Lung (tissue), 12 donors: ENCODE measurements around the gene ANKRD28. TPM values are rescaled to one million over a fixed set of nuclear protein-coding genes. Genes with fewer than 3 reads are reported as not detected.
A peak's percentile ranks its signal among the peaks of the same experiment; 100 is the strongest.

ENCODE experiments used
- ATAC-seq: fragments of 200-7000 bp; cut with Tn5 transposase; one replicate; pipeline ENCODE4 v1.9.1; 2020; ENCODE audit warnings: moderate number of reproducible peaks; ENCODE audit not compliant: insufficient read depth, low FRiP score
- DNase-seq, 3 donors: peaks; one replicate each; pipeline ENCODE4 v3.0.0-alpha.2; 2013 to 2017
- H3K27ac ChIP-seq, 2 donors: one replicate each; pipeline ENCODE4 v1.5.1; 2013; ENCODE audit warnings: mild to moderate bottlenecking in 2 of 2, moderate library complexity in 2 of 2, control low read depth in 1 of 2, inconsistent platforms in 1 of 2, low read depth in 1 of 2, low read length in 1 of 2
- H3K27me3 ChIP-seq, 3 donors: one replicate each; pipeline ENCODE4 v1.5.1; 2013; ENCODE audit warnings: low read length in 2 of 3; ENCODE audit not compliant: control insufficient read depth in 3 of 3, insufficient read depth in 3 of 3
- H3K36me3 ChIP-seq, 4 donors: one replicate each; pipeline ENCODE4 v1.5.1; 2013; ENCODE audit warnings: low read length in 4 of 4, mild to moderate bottlenecking in 1 of 4, moderate library complexity in 1 of 4; ENCODE audit not compliant: control insufficient read depth in 4 of 4, insufficient read depth in 4 of 4
- H3K4me1 ChIP-seq, 5 donors: one replicate each; pipeline ENCODE4 v1.5.1; 2013; ENCODE audit warnings: low read length in 5 of 5, mild to moderate bottlenecking in 2 of 5, moderate library complexity in 1 of 5; ENCODE audit not compliant: control insufficient read depth in 5 of 5, insufficient read depth in 5 of 5
- H3K4me3 ChIP-seq: one replicate; pipeline ENCODE4 v1.5.1; 2013; ENCODE audit warnings: mild to moderate bottlenecking, control low read depth, moderate library complexity
- H3K9ac ChIP-seq, 2 donors: one replicate each; pipeline ENCODE4 v1.5.1; 2013; ENCODE audit warnings: low read length in 2 of 2, control low read depth in 1 of 2; ENCODE audit not compliant: insufficient read depth in 1 of 2
- H3K9me3 ChIP-seq, 4 donors: one replicate each; pipeline ENCODE4 v1.5.1; 2013; ENCODE audit warnings: low read length in 3 of 4, mild to moderate bottlenecking in 1 of 4, moderate library complexity in 1 of 4; ENCODE audit not compliant: control insufficient read depth in 4 of 4, insufficient read depth in 3 of 4
- WGBS, 2 donors: extraction: QIAGEN DNeasy Blood & Tissue Kit; methylation state at CpG; one replicate each; pipeline ENCODE4 v1.1.7; 2013; 5-methylcytosine and 5-hydroxymethylcytosine counted together
- polyA plus RNA-seq, 2 donors: library from polyadenylated mRNA; stranded (reverse); fragments of 200-250 nt; gene quantifications; one replicate each; pipeline ENCODE4 v1.2.1, GENCODE V29; 2013
- total RNA-seq, 2 donors: library from RNA; depleted of rRNA in 1 of 2; stranded (reverse); fragments of >200 nt in 1 of 2; gene quantifications; one replicate each; pipeline ENCODE4 v1.2.1, GENCODE V29; 2014 to 2021
- TF ChIP-seq, protein P1 (sequence below): IDR thresholded peaks from 2 replicates; pipeline ENCODE4 v1.5.1; 2012; ENCODE audit warnings: mild to moderate bottlenecking; ENCODE audit errors: control extremely low read depth, extremely low read depth
- donor health status: control.
- donor health status: control.
- donor health status: Bipolar disorder and iron deficiency.
- donor health status: healthy.
- donor health status: DM: yes; HTN: yes; CAD: no.

The ANKRD28 gene
- total and polyA plus RNA-seq, 4 donors: 11.1 to 66.7 (median 39.2) TPM

DNA sequence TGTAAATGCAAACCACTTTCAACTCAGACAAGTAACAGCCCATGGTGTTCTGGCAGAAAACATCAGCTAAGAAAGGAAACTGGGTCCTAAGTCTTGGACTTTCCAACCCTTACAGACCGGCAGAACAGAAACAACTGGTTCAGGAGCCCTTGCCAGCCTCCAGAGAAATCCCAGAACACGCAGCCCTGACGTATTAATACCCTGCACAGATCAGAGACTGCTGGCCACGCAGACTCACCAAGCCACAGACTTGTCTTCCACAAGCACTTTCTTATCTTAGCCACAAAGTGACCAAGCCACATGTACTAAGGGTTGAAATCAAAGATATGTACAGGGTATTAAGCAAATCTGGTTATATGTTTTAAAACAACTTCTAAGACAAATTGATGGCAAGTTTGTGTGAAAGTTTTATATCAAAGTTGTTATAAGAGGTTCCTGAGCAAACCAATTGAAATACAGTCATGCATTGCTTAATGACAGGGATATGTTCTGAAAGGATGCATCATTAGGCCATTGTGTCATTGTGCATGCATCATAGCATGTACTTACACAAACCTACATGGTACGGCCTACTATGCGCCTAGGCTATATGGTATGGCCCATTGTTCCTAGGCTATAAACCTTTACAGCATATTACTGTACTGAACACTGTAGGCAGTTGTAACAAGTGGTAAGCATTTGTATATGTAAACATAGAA lies 159.4 kb downstream of the ANKRD28 start:
- no peaks in the 10 kb centered on the region for H3K9me3 ChIP-seq
- no peak overlapping the region for H3K9ac ChIP-seq
- no peak overlapping the region for H3K4me3 ChIP-seq
- H3K27me3 ChIP-seq: no peaks in the 10 kb centered on the region
- H3K36me3 ChIP-seq: peaks cover 0 to 7% (median 0%) of the 10 kb centered on the region in 4 donors
- WGBS, 2 donors: 87 to 88% methylated on average over 6 of the region's 6 CpGs
- ATAC-seq: no peak
- TF ChIP-seq, protein P1, sequence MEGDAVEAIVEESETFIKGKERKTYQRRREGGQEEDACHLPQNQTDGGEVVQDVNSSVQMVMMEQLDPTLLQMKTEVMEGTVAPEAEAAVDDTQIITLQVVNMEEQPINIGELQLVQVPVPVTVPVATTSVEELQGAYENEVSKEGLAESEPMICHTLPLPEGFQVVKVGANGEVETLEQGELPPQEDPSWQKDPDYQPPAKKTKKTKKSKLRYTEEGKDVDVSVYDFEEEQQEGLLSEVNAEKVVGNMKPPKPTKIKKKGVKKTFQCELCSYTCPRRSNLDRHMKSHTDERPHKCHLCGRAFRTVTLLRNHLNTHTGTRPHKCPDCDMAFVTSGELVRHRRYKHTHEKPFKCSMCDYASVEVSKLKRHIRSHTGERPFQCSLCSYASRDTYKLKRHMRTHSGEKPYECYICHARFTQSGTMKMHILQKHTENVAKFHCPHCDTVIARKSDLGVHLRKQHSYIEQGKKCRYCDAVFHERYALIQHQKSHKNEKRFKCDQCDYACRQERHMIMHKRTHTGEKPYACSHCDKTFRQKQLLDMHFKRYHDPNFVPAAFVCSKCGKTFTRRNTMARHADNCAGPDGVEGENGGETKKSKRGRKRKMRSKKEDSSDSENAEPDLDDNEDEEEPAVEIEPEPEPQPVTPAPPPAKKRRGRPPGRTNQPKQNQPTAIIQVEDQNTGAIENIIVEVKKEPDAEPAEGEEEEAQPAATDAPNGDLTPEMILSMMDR: no peak
- no peak for DNase-seq
- H3K27ac ChIP-seq: no peak overlapping the region
- peaks cover 0 to 28% (median 11%) of the 10 kb centered on the region in 5 donors for H3K4me1 ChIP-seq

DNA sequence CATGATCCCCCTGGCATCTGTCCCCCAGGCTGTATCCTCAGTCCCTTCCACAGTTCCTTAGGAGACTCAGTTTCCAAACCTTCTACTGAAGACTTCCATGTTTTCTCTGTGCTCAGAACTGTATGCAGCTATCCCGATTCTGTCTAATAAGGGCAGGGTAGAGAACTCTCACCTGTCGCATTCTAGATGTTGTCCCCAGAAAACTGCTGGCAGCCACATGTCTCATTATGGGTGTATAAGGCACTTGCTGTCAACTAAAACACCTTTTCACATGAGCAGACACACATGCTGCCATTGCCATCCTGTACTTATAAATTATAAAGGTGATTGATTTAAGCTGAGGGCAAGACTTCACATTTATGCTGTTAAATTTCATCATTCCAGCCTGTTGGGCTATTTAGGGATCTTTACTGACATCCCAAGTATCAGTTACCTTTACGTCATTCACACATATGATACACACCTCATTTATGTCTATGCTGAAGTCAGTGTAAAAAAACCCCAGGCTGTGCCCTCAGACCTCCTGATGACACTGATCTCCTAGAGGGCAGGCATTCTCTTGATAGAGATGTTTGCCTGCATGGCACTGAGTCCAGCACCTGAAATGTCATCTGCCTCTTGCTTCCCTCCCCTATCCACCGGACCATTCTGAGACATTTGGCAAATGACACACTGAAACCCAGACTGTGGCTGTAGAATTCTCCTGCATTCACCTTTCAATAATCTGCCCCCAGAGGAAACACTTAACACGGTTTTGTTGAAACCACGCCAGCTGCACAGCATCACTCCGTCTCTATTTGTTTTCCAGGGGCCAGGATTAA lies 160.4 kb downstream of the ANKRD28 start:
- Histone ChIP-seq H3K27ac (peak overlapping the region in 1 of 2 donors; percentile 23), H3K27me3 (no peaks in the 10 kb centered on the region), H3K9me3 (no peaks in the 10 kb centered on the region), H3K4me3 (no peak overlapping the region), H3K36me3 (peaks cover 0 to 7% (median 0%) of the 10 kb centered on the region in 4 donors), H3K9ac (no peak overlapping the region), H3K4me1 (peaks cover 0 to 31% (median 11%) of the 10 kb centered on the region in 5 donors)
- TF ChIP-seq, protein P1: no peak
- WGBS, 2 donors: 70 to 78% methylated on average over 7 of the region's 7 CpGs
- no peak for ATAC-seq
- no peak for DNase-seq

DNA sequence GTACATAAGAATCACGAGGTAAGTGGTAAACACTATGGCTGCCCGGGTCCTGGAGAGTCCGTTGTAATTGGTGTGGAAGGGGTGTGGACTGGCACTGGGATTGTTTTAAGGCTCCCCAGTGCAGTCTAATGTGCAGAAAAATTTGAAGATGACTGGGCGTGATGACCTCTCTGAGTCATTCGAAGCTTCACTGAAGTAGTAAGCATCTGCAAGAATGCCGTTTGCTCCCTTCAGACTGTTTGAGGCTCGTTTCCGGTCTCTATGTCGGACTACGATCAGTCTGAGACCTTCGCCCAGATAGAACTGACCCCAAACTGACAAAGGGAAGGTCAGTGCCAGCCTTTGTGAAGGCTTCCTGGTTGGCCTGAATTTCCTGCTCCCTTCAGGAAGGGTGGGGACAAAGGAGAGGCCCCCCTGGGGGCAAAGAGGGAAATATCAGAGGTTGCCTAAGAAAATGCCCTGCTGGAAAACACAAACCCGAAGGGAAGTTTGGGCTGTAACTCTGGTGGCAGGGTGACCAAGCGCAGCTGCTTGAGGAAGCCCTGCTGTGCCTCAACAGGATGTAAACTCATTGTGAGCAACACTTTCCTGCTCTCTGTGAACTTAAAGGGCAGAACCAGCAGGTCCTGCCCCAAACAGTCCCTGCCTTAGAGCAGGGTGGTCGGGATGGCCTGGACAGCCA lies 161.6 kb downstream of the ANKRD28 start:
- Histone ChIP-seq H3K4me3 (no peak overlapping the region), H3K27me3 (no peaks in the 10 kb centered on the region), H3K27ac (peak overlapping the region; percentile 41 to 84), H3K4me1 (peaks cover 0 to 42% (median 11%) of the 10 kb centered on the region in 5 donors), H3K36me3 (peaks cover 0 to 2% (median 0%) of the 10 kb centered on the region in 4 donors), H3K9me3 (no peaks in the 10 kb centered on the region), H3K9ac (no peak overlapping the region)
- TF ChIP-seq, protein P1: no peak
- DNase-seq (peak; percentile 33 to 60 (median 40)), ATAC-seq (peak; percentile 56)
- WGBS, 2 donors: 50 to 51% methylated on average over 14 of the region's 14 CpGs
